OCI-M1 (cell line): Measurements from ENCODE around the gene RPS27L.
A peak's percentile ranks its signal among the peaks of the same experiment; 100 is the strongest.

Source experiments
- DNase-seq: peaks from one replicate; lab custom pipeline; 2025; lab: John Stamatoyannopoulos, UW

The RPS27L gene

DNA sequence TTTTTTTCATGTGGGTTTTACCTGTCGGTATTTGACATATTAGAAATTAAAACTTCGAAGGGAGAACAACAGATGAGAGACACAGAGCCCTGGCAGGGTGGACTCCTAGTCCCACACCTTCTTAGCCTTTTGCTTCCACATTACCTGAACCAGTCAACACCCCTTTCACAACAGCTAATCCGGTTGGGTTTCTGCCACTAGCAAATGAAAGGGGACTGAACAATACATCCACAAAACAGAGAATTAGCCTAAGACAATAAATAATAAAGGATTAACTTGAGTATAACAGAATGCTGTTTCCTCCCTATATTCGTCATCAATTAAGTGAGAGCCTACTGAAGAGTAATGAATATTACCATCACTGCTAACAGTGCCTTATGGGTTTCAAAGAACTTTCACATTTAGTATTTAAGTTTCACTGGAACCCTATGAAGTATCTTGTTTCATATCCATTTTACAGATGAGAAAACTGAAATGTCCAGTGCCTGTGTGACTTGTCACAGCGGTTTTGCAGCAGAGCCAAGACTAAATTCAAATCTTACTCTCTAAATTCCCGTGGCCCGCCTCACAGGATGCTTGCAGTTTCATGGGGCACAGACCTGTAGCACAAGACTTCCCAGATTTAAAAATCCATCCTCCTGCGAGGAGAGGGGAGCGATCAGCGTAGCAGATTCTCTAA lies 31.1 kb upstream of the RPS27L start:
- no peak for DNase-seq

DNA sequence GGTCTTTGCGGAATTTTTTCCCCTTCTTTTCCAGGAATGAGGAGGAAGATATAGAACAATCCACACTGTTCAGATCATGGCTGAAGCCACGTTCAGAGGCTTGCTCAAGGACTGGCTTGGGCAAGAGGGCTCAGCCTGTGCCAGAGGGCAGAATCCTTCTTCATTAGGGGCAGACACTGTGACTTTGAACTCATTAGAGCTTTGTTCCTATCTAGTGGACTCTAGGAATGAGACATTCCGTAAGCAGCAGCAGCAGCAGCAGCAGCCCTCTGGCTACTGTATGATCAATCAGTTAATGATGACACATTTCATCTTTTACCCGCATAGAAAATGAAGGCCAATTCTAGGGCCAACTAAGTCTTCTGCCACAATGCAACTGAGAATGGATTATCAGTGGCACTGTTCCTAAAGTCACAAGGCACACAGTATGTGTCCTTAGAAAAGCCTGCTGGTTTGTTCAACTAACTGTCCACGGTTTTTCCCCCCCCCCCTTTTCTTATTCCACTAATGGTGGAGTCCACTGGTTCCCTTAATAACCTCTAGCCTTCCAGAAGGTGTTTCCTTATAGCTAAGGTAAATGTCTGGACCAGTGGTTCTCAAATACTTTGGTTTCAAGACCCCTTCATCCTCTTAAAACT lies 30.4 kb upstream of the RPS27L start:
- no peak for DNase-seq

DNA sequence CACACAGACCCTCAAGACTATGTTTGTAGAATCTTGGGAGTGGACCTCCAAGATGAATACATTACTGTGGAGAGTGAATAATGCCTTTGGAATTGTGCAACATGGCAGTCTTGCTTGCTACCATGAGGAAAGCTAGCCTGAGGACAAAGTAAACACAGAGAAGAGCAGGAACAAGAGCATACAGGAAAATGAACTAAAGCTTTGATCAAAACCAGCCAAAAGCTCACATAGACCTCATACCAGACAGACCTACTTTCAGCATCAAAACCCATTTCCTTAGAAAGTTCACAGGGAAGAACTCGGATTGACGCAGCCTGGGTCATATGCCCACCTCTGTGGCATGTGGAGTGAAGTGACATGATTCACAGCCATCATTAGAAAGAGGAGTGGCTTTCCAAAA lies 28.8 kb upstream of the RPS27L start:
- DNase-seq, result no peak

DNA sequence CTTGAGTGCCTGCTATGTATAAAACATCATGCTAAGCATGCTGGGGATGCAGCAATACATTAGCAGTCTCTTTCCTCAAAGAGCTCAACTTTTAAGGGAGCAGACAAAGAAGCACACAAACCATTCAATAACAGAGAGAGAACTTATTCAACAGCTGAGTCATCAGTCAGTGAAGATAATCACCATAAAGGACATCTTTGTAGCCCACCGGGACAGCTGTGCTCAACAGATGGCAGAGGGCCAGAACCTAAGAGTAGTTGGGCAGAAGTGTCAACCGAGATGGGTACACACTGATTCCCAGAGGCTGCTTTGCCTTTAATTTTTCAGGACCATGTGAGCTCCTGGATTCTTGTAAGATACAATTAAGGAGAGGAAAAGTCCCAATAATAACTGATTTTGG lies 27.9 kb upstream of the RPS27L start:
- DNase-seq, result no peak

DNA sequence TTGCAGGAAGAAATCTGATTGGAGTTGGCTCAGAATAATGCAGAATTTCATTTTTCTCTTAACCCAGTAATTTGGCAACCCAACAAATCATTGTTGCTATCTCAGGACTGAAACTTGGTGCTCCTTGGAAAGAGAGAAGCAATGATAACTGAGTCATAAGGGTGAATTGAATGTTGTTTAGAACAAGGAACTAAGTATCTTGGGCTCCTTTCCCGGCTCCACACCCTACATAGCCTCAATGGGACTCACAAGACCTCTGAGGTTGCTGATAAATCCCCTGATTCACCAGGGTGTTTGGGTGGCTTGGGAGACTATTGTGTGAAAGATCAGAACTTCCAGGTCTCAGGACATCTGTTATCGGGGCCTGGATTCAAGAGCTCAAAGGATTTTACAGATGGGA lies 24.4 kb upstream of the RPS27L start:
- DNase-seq, result no peak

DNA sequence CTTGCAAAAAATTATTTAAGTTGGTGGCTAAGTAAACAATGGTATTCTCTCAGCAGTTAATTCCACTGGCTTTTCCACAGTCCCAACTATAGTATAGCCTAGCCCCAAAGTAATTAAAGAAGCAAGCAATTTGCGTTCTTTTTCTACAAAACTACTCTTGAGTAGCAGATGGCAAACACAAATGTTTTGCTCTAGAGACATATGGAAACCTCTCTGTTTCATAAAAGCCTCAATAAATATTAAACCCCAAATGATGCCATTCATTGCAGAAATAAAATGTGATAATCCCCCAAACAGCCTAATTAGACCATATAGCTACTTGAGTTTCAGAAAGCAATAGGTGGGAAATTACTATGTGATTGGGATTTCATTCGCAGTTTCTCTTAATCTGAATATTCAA lies 23.5 kb upstream of the RPS27L start:
- DNase-seq, result no peak

DNA sequence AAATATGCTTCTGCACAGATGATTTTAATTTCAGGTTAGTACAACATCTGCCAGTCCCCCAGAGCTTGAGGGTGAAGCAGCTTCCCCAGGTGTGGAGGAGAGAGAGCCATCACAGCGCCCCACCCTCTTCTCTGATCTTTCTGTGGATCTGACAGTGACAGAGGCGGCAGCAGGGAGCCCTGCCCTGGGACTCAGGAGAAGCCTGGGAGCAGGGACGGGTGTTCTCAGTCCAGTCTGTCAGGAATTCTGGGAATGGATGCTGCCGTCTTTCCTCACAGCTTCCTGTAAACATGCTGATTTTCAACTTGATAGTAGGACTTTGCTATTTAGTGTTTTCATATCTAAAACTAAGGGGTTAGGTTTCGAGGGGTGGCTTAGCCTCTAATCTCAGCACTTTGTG lies 20.8 kb upstream of the RPS27L start:
- DNase-seq, result no peak

DNA sequence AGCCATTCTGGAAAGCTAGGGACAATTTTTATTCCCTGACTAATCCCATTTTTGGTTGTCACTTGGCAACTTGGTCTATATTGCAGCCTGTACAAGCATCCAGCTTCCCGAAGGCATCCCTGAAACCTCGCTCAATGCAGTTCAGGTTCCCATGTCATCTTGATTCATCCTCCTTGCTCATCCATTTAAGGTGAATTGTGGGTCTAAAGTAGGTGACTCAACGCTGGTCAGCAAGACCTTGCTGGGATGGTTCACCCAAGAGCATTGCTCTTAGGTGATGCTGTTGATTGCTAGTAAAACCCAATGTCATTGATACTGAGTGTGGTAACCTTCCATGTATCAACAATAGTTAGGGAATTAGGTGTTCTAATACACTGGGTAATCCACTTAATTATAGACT lies 19.0 kb upstream of the RPS27L start:
- no peak for DNase-seq

DNA sequence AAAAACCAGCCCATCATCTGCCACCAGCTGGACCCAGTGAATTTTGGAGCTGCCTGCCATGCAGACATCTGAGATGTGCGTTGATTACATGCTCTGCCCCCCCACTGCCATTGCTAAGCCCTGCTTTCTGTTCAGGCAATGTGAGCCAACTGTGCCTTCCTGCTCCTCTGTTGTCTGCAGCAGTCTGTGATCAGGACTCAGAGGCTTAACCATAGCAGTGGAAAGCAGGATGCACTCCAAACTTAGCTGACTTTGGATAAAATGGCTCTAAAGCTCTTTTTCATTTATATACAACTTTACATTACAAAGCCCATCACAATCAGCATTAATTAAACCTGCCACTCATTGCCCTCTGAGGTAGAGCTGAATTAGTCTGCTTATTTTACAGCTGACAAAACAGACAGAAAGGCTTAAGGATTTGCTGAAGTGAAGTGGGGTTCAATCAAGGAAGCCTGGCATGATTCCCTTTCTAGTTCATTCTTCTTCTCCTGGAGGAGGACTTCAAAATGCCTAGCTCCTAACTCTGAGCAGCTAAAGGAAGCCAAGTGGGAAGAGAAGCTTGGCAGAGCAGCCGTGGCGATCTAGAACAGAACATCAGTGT lies 15.7 kb upstream of the RPS27L start:
- no peak for DNase-seq

DNA sequence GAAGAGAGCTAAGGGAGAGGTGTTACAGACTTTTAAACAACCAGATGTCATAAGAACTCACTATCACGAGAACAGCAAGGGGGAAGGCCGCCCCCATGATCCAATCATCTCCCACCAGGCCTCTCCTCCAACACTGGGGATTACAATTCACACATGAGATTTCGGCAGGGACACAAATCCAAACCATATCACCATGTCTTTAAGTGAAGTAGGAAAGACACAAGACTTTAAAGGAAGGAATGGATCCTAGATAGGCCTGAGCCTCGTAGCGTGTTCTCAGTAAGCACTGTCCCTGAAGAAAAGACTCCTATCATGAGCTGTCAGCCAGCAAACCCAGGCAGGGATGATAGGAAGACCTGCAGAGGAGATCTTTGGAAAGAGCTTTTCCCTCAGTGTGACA lies 15.1 kb upstream of the RPS27L start:
- no peak for DNase-seq

DNA sequence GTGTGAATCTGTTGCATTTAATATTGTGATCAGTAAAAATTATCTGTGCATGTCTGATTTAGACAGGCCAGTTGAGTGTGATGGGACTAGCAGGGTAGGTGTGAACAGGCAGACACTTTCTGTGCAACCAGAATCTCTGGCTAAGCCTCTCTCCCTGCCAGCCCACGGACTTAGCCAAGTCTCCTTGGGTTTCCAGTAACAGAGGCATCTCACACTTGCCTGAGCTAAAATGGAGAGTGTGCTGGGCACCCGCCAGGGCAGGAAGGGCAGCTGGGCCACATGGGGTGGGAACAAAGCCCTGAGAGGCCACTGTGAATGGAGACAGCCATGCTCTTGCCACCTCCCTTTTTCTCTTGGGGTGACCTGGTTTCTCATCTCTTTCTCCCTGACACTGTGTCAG lies 12.5 kb upstream of the RPS27L start:
- DNase-seq, result no peak

DNA sequence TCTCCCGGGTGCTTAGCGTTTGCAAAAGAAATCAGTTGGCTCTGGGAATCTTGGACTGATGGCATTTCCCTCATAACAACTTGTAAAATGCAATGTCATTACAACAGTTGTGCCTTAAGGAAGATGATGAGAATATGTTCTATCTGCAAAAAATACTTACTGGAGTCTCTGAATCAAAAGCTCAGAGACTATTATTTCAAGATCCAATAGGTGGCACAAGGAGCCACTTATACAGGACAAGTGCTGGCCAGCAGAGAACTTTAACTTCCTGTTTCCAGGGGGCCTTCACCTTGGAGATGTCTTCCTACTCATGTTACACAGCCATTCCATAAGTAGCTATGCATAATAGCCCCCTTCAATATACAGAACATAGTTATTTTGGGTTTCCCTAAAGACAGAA lies 8.9 kb upstream of the RPS27L start:
- peak; percentile 80 for DNase-seq

DNA sequence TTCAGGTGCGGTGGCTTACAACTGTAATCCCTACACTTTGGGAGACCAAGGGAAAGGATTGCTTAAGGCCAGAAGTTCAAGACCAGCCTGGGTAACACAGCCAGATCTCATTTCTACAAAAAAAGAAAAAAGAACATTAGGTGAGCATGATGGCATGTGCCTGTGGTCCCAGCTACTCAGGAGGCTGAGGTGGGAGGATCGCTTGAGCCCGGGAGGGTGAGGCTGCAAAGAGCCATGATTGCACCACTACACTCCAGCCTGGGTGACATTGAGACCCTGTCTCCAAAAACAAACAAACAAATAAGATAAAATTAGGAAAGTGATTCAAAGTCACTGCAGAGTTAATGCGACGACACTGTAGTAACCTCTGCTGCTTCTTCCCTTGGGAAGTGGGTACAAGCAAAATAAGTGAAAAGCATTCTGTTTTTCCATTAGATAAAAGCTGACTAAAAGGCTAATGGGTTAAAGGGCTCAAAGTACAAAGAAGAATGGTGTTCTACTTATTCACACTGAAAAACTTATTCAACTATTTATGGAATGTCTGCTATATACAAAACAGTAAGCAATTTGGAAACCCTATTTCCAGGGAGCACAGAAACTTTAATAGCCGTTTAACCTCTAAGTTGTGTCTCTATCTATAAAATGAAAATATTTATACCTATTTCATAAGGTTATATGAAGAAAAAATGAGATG lies 8.0 kb upstream of the RPS27L start:
- no peak for DNase-seq

DNA sequence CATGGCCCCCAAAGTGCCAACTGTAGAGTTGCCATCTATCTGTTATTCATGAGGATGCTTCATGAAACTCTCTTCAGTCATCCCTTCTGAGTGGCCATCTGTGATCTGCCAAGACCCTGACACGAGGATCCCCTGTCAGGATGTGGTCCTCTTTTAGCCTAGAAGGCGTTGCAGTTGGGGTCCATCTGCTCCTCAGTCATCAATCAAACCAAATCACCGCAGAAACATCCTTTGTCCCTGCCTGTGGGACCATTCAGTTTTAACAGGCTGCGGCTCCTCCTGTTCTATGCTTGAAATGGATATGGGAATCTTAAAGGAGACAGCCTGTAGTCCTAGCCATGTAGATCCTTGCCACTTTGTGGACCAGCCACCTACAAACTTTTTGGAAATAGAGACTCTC lies 5.9 kb upstream of the RPS27L start:
- DNase-seq, result no peak

DNA sequence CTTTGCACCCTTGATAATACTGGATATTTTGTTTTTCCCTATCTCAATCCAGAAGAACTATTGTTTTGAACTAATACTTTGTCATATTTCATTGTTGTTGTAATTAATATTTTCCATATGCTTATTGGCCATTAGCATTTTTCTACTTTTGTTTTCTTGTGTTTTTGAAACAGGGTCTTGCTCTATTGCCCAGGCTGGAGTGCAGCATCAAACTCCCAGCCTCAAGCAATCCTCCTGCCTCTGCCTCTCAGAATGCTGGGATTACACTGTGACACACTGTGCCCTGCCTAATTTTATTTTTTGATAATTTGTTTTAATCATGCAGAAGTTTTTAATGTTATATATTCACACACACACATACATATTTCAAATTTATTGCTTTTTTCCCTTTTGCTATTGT lies 3.4 kb upstream of the RPS27L start:
- DNase-seq, result no peak

DNA sequence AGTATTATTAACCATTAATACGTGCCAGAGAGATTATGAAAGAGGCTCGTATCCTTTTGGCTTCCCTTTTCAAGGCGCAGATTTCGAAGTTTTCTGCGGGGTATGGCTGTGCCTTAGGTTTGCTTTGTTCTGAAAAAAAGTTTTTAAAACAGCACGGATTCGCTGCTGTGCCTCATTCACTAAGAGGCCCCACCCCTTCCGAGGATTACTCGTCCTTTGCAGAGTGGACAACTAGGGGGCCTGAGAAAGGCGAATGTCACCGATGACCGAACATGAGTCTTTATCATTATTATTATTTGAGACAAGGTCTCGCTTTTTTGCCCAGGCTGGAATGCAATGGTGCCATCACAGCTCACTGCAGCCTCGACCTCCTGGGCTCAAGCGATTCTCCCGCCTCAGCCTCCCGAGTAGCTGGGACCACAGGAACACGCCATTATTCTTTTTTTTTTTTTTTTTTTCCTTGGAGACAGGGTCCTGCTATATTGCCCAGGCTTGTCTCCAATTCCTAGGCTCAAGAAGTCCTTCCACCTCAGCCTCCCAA lies 684 bp upstream of the RPS27L start:
- DNase-seq, result peak; percentile 78

DNA sequence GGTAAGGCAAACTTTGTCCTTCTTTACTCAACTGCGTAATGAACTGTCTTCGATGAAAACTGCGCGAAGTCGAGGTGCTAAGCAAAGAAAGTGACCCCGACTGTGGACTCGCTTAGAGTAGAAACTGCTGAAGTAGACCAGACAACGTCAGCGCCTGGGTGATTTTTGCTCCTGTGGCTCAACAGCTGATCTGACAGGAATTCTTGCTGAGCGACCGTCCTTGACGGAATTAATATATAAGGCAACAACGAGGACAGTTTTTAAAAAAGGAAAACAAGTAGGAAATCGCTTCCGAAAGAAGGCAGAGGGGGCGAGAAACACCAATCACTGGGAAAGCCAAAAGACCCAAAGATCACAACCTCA lies 541 bp downstream of the RPS27L start:
- DNase-seq, result peak; percentile 67

DNA sequence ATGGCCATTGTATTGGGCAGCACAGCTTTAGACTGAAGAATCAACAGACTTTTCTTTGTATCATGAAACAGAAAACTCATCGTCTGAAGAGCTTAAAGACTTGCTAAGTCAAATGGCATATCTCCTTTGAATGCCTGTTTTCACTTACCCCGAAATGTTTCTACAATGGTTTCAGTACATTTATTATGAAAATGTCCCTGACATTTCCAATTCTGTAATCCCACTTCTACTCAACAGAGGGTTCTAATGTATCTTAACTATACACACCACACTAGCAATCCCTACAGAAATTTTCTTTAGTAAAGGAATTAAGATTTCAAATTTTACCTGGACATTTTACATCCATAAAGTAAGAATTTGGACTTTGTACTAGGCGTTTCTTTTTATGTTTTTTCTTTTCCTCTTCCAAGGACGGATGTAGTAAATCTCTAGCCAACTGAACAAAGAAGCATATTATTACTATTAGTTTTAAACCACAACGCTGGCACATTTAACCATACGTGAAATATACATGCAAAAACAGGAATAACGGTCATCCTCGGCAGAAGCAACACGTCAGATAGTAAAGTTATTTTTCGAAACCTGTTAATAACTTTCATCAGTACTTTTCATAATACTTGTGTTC lies 1.1 kb downstream of the RPS27L start:
- DNase-seq, result peak; percentile 53

DNA sequence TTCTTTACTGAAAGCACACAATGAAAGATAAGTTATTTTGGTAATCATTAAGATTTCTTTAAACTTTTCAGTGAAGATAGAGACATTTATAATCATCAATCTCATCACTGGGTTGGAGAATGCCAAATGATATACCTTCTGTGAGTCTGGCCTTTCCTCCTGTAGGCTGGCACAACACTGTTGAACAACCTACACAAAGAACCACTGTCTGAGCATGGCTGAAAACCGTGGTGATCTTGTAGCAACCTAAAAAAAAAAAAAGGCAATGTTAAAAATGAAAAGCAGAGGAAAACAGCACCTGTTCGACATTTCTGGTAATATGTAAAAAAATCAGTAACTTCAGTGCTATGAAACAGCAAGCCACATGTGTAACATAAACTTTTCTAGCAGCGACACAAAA lies 1.8 kb downstream of the RPS27L start:
- DNase-seq, result no peak

DNA sequence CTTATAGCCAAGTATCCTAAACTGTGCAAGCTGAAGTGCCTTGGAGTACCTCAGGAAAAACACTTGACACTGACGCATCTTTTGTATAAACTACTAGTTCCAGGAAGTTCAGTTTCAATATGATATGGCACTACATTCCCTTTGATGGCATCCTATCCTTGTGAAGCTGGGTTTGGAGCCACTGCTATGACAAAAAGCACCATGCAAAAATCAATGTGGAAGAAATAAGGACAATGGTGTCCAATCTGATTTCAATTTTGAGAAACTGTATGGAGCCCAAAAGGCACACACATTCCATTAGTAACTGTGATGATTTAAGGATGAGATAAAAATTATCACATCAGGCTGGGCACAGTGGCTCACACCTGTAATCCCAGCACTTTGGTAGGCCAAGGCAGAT lies 5.6 kb downstream of the RPS27L start:
- DNase-seq, result no peak

DNA sequence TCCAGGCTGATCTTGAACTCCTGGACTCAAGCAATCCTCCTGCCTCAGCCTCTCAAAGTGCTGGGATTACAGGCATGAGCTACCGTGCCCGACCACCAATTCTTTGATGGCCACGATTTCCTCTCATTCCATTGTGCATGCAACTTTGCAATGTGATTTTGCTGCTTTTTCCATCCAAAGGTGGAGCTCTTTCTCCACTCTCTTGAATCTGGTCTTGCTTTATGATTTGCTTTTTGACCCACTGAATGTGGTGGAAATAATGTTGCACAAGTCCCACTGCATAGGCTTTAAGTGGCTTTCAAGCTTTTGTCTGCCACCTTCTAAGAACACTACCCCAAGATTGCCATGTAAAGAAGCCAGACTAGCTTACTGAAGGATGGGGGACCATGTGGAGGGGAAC lies 10.6 kb downstream of the RPS27L start:
- no peak for DNase-seq

DNA sequence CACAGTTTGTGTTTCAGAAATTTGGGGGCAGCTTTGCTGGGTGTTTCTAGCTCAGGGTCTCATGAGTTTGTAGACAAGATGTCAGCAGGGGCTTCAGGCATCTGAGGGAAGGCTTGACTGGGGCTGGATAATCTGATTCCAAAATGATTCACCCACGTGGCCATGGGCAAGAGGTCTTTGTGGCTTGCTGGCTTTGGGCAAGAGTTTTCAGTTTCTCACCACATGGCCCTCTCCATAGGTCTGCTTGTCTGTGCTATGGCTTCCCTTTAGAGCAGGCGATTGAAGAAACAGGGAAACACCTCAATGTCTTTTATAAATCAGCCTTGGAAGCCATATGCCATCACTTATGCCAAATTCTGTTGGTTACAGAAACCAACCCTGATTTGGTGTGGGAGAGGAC lies 11.9 kb downstream of the RPS27L start:
- DNase-seq, result no peak

DNA sequence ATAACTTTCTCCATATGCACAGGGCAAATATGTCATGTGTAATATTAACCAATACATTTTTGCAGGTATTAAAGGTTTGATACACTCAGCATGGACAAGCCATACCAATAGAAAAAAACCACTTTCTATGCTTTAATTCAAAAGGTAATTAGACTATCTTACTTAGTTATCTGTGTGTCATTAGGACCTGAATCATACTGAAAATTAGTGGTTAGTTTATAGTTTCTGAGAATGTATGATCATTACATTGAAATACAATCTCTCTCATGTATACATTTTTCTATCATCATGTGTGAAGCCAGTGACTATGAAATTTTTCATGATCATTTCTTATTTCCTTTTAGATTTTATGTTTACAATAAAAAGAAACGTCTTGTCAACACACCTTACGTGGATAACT lies 16.3 kb downstream of the RPS27L start:
- no peak for DNase-seq
